Activated T-helper 2 cell treated with anti-CD3 and anti-CD28 coated beads, Interferon-gamma antibody, Interleukin-2, Interleukin-4, amounts not matched to agents 10 μg/mL and 5 μg/mL and 100 μg/mL, durations not matched to agents 14 hours and 24 hours and 36 hours (primary cell): ENCODE measurements around the gene ZNF689. TPM values are rescaled to one million over a fixed set of nuclear protein-coding genes. Genes with fewer than 3 reads are reported as not detected.

Source experiments
- DNase-seq: peaks from one replicate; pipeline ENCODE4 v3.0.0; 2021; ENCODE audit warnings: low spot score
- H3K27ac Mint-ChIP-seq: one replicate; pipeline ENCODE4 v1.8.0; 2021; ENCODE audit warnings: mixed read lengths
- H3K27me3 Mint-ChIP-seq: one replicate; pipeline ENCODE4 v1.8.0; 2021; ENCODE audit warnings: low read depth, mixed read lengths
- H3K36me3 Mint-ChIP-seq: one replicate; pipeline ENCODE4 v1.8.0; 2021; ENCODE audit warnings: low read depth, mixed read lengths
- H3K4me1 Mint-ChIP-seq: one replicate; pipeline ENCODE4 v1.8.0; 2021; ENCODE audit warnings: low read depth, mixed read lengths
- H3K4me3 Mint-ChIP-seq: one replicate; pipeline ENCODE4 v1.8.0; 2021; ENCODE audit warnings: low read depth, mild to moderate bottlenecking, moderate library complexity, mixed read lengths
- H3K9me3 Mint-ChIP-seq: one replicate; pipeline ENCODE4 v1.8.0; 2021; ENCODE audit warnings: mixed read lengths
- intact Hi-C: fragments of 100-400 bp; cut with micrococcal nuclease; formaldehyde crosslinking; loops from one replicate; pipeline ENCODE4 v1.15.1; 2023
- total RNA-seq: library from RNA; stranded (reverse); gene quantifications from 2 replicates; pipeline ENCODE4 v1.2.3, GENCODE V29; 2022

The ZNF689 gene
- total RNA-seq, 1 donor from 2014 or later, result 11.4 TPM

- Mint-ChIP-seq H3K27me3 (peaks cover 18% of the 10 kb centered on the region), H3K36me3 (no peaks in the 10 kb centered on the region), H3K4me3 (no peak overlapping the region), H3K27ac (no peak overlapping the region), H3K4me1 (peaks cover 6% of the 10 kb centered on the region), H3K9me3 (no peaks in the 10 kb centered on the region)
- intact Hi-C loops, result loop anchor here (5.0 kb wide), 2 partner anchors 89 to 194 kb away; partner anchors contain the start of gene DCTPP1
- no peak for DNase-seq
Observed at GRCh38 chr16:30626236-30626635, 16.0 kb upstream of the ZNF689 start.

DNA sequence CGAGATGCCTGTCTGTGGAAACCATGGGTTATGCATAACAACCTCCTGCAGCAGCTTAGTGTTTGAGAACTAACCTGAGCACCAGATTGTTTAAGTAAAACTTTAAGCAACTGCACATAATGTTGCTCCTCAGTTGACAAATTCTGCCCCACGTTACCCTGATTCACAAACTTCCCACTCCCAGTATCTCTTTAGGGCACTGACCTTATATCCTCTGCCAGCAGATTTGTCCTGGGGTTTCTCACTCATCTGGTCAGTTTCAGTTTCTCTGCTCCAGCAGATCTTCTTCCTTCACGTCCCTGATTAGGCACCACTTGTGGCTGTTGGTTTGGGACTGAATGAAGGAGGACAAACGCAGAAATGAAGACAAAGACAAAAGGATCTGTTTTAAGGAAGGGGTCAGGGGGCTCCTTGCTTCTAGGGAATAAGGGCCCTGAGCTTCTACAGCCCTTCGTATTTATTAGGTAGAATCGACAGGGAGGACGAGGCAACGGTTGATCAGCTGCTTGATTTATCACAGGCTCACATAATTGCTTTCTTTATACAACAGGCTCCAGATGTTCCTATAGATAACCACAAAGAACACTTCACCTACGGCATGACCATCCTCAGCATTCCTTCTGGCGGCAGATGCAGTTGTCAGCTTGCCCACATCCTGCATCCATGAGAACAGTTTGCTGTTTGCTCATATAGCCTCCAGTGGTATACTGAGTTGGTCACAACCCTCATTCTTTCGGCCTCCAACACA, 13.5 kb upstream of the ZNF689 start:
- Mint-ChIP-seq H3K27me3 (peaks cover 33% of the 10 kb centered on the region), H3K27ac (no peak overlapping the region), H3K4me3 (no peak overlapping the region), H3K4me1 (peaks cover 6% of the 10 kb centered on the region), H3K9me3 (no peaks in the 10 kb centered on the region), H3K36me3 (no peaks in the 10 kb centered on the region)
- intact Hi-C loops, result no loop called here
- DNase-seq, result no peak

DNA sequence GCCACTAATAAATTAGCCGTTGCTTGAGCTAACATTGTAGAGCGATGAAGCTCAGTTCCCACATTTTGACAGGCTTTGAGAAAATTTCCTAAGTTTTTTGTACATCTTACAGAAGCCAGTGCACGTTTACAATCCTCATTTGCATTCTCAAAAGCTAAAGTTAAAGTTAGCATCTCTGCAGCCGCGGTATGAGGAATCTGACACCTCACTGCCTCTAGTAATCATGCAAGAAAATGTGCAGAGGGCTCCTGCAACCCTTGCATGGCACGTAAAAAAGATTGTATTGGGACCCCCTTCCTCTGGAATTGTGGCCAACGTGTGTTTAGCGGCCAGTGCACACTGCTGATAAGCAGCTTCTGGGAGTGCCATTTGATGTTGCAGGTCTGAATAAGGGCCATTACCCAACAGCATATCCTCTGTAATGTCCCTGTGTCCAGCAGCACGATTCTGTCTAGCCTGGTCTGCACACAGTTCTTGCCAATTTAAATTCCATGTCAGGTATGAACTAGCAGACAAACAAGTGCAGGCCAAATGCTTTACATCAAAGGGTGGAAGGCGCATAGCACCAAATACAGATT, 12.4 kb upstream of the ZNF689 start:
- no peaks in the 10 kb centered on the region for H3K9me3 Mint-ChIP-seq
- peaks cover 33% of the 10 kb centered on the region for H3K27me3 Mint-ChIP-seq
- no peak for DNase-seq
- peaks cover 5% of the 10 kb centered on the region for H3K4me1 Mint-ChIP-seq
- no peak overlapping the region for H3K4me3 Mint-ChIP-seq
- intact Hi-C loops, result no loop called here
- H3K36me3 Mint-ChIP-seq, result no peaks in the 10 kb centered on the region
- no peak overlapping the region for H3K27ac Mint-ChIP-seq

DNA sequence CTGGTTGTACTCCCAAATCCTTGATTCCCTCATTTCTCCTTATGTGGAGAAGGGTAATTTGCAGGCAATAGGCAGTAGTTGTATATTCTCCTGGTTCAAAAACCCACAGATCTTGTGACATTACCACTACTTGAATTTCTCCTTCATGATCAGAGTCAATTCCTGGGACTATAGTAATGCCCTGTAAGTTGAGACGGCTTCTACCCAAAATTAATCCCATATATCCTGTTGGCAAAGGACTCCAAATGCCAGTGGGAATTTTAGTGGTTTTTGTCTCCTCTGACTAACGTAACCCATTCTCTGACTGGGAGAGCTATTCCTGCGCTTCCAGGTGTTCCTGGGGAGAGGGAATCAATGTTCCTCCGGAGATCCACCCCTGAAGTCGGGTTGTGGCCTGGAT, 11.6 kb upstream of the ZNF689 start:
- no peak overlapping the region for H3K4me3 Mint-ChIP-seq
- peaks cover 5% of the 10 kb centered on the region for H3K4me1 Mint-ChIP-seq
- no peak overlapping the region for H3K27ac Mint-ChIP-seq
- DNase-seq, result no peak
- intact Hi-C loops, result no loop called here
- H3K27me3 Mint-ChIP-seq, result peaks cover 36% of the 10 kb centered on the region
- no peaks in the 10 kb centered on the region for H3K36me3 Mint-ChIP-seq
- no peaks in the 10 kb centered on the region for H3K9me3 Mint-ChIP-seq

DNA sequence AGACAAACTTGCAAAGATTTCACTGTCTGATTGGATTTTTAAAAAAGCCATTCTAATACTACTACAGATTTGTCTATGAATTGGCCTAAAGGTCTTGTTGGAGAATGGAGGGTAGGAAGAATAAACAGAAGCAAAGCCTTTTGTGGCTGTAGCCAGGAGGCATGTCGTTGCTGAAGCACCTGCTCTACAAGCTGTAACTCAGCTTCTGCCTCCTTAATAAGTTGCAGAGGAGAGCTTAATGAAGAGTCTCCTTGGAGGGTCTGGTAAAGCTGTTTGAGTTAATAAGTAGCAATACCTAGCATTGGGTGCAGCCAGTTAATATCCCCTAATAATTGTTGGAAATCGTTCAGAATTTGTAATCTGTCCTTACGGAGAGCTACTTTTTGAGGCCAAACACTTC, 10.0 kb upstream of the ZNF689 start:
- Mint-ChIP-seq H3K4me3 (no peak overlapping the region), H3K36me3 (no peaks in the 10 kb centered on the region)
- no peak for DNase-seq

GRCh38 chr16:30619638-30620037, 9.4 kb upstream of the ZNF689 start:
- Mint-ChIP-seq H3K9me3 (no peaks in the 10 kb centered on the region), H3K27me3 (peaks cover 36% of the 10 kb centered on the region), H3K4me3 (no peak overlapping the region), H3K4me1 (peaks cover 5% of the 10 kb centered on the region), H3K27ac (no peak overlapping the region), H3K36me3 (no peaks in the 10 kb centered on the region)
- no peak for DNase-seq
- intact Hi-C loops, result no loop called here

More for the DNA sequence above, 10.0 kb upstream of the ZNF689 start:
- Mint-ChIP-seq H3K27me3 (peaks cover 36% of the 10 kb centered on the region), H3K27ac (no peak overlapping the region), H3K4me1 (peaks cover 5% of the 10 kb centered on the region), H3K9me3 (no peaks in the 10 kb centered on the region)
- intact Hi-C loops, result no loop called here

GRCh38 chr16:30619202-30619601, 9.0 kb upstream of the ZNF689 start:
- intact Hi-C loops, result no loop called here
- Mint-ChIP-seq H3K27me3 (peaks cover 36% of the 10 kb centered on the region), H3K4me1 (peaks cover 5% of the 10 kb centered on the region), H3K9me3 (no peaks in the 10 kb centered on the region), H3K4me3 (no peak overlapping the region), H3K27ac (no peak overlapping the region), H3K36me3 (no peaks in the 10 kb centered on the region)
- no peak for DNase-seq

DNA sequence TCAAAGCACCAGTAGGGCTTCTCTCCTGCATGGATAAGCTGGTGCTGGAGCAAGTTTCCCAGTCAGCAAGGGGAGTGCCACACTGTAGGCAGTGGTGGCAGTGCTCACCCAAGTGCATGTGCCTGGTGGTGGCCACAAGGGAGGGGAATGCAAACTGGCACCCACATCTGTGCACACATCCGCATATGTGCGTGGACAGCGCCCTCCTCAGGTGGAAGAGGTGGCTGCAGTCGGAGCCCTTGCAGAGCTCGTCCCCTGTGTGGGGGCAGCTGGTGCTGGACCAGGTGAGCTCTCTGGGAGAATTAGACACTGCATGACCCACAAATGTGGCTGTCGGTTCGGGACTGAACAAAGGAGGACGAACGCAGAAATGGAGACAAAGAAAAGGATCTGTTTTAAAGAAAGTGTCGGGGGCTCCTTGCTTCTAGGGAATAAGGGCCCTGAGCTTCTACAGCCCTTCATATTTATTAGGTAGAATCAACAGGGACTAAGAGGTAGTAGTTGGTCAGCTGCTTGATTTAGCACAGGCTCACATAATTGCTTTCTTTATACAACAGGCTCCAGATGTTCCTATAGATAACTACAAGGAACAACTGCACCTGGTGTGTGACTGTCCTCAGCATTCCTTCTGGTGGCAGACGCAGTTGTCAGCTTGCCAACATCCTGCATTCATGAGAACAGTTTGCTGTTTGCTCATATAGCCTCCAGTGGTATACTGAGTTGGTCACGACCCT, 5.3 kb upstream of the ZNF689 start:
- Mint-ChIP-seq H3K9me3 (no peaks in the 10 kb centered on the region), H3K4me3 (no peak overlapping the region), H3K4me1 (peaks cover 4% of the 10 kb centered on the region), H3K36me3 (no peaks in the 10 kb centered on the region), H3K27ac (no peak overlapping the region), H3K27me3 (peaks cover 14% of the 10 kb centered on the region)
- intact Hi-C loops, result no loop called here
- DNase-seq, result peak; percentile 65

GRCh38 chr16:30609002-30609925, 925 bp downstream of the ZNF689 start:
- peaks cover 34% of the 10 kb centered on the region for H3K36me3 Mint-ChIP-seq
- H3K9me3 Mint-ChIP-seq, result no peaks in the 10 kb centered on the region
- intact Hi-C loops, result no loop called here
- H3K27ac Mint-ChIP-seq, result peak overlapping the region; percentile 96
- H3K4me1 Mint-ChIP-seq, result peaks cover 16% of the 10 kb centered on the region
- peak overlapping the region; percentile 87 for H3K4me3 Mint-ChIP-seq
- DNase-seq, result peak; percentile 48
- no peaks in the 10 kb centered on the region for H3K27me3 Mint-ChIP-seq

DNA sequence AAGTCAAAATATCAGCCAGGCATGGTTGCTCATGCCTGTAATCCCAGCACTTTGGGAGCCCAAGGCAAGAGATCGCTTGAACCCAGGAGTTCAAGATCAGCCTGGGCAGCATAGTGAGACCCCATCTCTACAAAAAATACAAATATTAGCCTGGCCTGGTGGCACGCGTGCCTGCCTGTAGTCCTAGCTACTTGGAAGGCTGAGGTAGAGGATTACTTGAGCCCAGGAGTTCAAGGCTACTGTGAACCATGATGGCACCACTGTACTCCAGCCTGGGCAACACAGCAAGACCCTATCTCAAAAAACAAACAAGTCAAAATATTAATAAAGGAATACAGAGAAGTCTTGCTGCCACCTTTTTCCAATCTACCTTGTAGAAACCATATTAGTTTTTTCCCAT, 4.2 kb downstream of the ZNF689 start:
- no peak overlapping the region for H3K27ac Mint-ChIP-seq

GRCh38 chr16:30605158-30605557, 5.0 kb downstream of the ZNF689 start:
- H3K27ac Mint-ChIP-seq, result no peak overlapping the region
- H3K4me1 Mint-ChIP-seq, result peaks cover 15% of the 10 kb centered on the region
- no peak overlapping the region for H3K4me3 Mint-ChIP-seq
- DNase-seq, result no peak
- H3K27me3 Mint-ChIP-seq, result no peaks in the 10 kb centered on the region
- H3K36me3 Mint-ChIP-seq, result peaks cover 63% of the 10 kb centered on the region
- H3K9me3 Mint-ChIP-seq, result peaks cover 6% of the 10 kb centered on the region
- intact Hi-C loops, result no loop called here

More for the DNA sequence above, 4.2 kb downstream of the ZNF689 start:
- Mint-ChIP-seq H3K27me3 (no peaks in the 10 kb centered on the region), H3K4me3 (no peak overlapping the region), H3K36me3 (peaks cover 59% of the 10 kb centered on the region), H3K9me3 (peaks cover under 1% of the 10 kb centered on the region), H3K4me1 (peaks cover 18% of the 10 kb centered on the region)
- intact Hi-C loops, result no loop called here
- DNase-seq, result no peak

GRCh38 chr16:30604316-30604947, 5.8 kb downstream of the ZNF689 start:
- peaks cover 15% of the 10 kb centered on the region for H3K4me1 Mint-ChIP-seq
- peaks cover 6% of the 10 kb centered on the region for H3K9me3 Mint-ChIP-seq
- H3K36me3 Mint-ChIP-seq, result peaks cover 65% of the 10 kb centered on the region
- no peak overlapping the region for H3K4me3 Mint-ChIP-seq
- DNase-seq, result no peak
- H3K27me3 Mint-ChIP-seq, result no peaks in the 10 kb centered on the region
- intact Hi-C loops, result no loop called here
- H3K27ac Mint-ChIP-seq, result no peak overlapping the region
